BLaER1 treated with 17β-estradiol and CSF1 and Interleukin-3, amounts not matched to agents 10 nM and 100 nM (cell line): ENCODE results near the gene RSPH1.

Source experiments
- H3K27ac ChIP-seq, 11 experiments: shearing (Covaris generic); formaldehyde crosslinking; 2 replicates each; pipeline ENCODE4 v1.8.1; 2022
- H3K27me3 ChIP-seq, 11 experiments: shearing (Covaris generic); formaldehyde crosslinking; 2 replicates each; pipeline ENCODE4 v1.8.1; 2022
- H3K36me3 ChIP-seq, 11 experiments: shearing (Covaris generic); formaldehyde crosslinking; 2 replicates each; pipeline ENCODE4 v1.8.1; 2022
- H3K4me1 ChIP-seq, 10 experiments: shearing (Covaris generic); formaldehyde crosslinking; 2 replicates each; pipeline ENCODE4 v1.8.1; 2022
- H3K4me2 ChIP-seq, 11 experiments: shearing (Covaris generic); formaldehyde crosslinking; 2 replicates each; pipeline ENCODE4 v1.8.1; 2022
- H3K4me3 ChIP-seq, 10 experiments: shearing (Covaris generic); formaldehyde crosslinking; 2 replicates each; pipeline ENCODE4 v1.8.1; 2022
- H3K9ac ChIP-seq, 11 experiments: shearing (Covaris generic); formaldehyde crosslinking; 2 replicates each; pipeline ENCODE4 v1.8.1; 2022
- H3K9me3 ChIP-seq, 11 experiments: shearing (Covaris generic); formaldehyde crosslinking; replicated peaks in 1 of 11; 2 replicates each; pipeline ENCODE4 v1.8.1; 2022
- H4K20me1 ChIP-seq, 11 experiments: shearing (Covaris generic); formaldehyde crosslinking; 2 replicates each; pipeline ENCODE4 v1.8.1; 2022
- Cebpa-rat ChIP-seq, 11 experiments: shearing (Covaris generic); IDR thresholded peaks; 2 replicates each; pipeline ENCODE4 v1.8.1; 2022

Gene RSPH1

DNA sequence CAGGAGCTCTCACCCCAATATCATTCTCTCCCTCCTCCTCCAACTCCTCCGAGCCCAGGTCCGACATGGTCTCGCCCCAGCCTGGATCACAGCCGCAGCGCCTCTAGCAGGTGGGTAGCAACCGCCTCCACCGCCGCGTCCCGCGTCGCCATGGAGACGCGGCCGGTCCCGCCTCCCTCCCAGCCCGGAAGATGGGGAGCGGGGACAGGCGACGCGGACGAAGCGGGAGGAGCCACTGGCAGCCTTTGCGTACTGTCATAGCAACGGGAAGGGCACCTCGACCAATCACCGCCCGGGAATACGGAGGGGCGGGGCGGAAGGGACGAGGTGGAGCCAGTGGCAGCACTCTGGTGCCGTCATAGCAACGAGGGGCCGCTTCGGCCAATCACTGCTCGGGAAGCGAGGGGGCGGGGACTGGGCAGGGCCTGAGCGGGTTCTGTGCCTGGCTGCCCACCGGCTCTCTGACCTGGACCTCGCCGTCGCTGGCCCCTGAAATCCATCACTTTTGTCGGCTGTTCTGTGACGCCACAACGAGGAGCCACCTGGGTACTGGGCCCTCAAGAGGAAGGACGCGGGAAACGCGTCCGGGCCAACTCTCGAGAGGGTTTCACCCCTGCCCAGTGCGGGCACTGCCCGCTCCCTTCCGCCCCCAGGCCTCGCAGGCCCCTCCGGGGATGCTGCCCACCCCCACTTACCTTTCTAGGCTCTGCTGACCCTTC is at the start of gene RSPH1:
TSS of gene RSPH1 (minus strand) at position 105 of the 719 bp plus-strand sequence. CDS start at position 67, 38 bp downstream.
- peaks cover 4 to 24% (median 19%) of the 10 kb centered on the region in 10 experiments; a peak in 19 of 20 replicates for H3K4me1 ChIP-seq
- peaks cover 0 to 3% (median 0%) of the 10 kb centered on the region in 11 experiments; a peak in 1 of 22 replicates for H4K20me1 ChIP-seq
- peaks cover 0 to 8% (median 0%) of the 10 kb centered on the region in 11 experiments; a peak in 1 of 22 replicates for H3K27me3 ChIP-seq
- no peaks in the 10 kb centered on the region for H3K36me3 ChIP-seq
- H3K27ac ChIP-seq: peak within 1 kb of the TSS; percentile 42 to 74 (median 59); a peak in 21 of 22 replicates
- H3K4me2 ChIP-seq: peak within 1 kb of the TSS; percentile 85 to 99 (median 95)
- no peak for TF ChIP-seq Cebpa-rat (IDR thresholded peaks at IDR 0.05)
- H3K9ac ChIP-seq: peak within 1 kb of the TSS; percentile 60 to 82 (median 78)
- no peaks in the 10 kb centered on the region for H3K9me3 ChIP-seq
- H3K4me3 ChIP-seq: peak within 1 kb of the TSS; percentile 62 to 76 (median 65)

DNA sequence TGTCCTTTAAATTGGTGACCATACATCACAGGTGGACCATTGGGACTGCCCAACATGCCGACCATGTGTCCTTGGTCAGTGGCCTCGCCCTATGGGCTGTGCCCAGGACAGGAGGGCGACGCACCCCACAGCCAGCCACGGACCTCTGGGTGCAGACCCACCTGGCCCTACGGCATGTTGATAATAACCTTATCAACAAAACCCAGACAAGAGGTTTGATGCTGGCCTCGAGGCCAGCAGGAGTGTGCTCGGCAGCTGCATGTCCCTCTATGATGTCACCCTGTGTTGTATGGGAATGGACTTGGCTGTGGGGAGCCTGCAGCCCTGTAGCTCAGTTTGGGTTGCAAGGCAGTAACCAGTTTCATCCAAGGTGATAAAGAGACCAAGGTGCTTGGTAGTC is 49.7 kb upstream of the RSPH1 start:
- H3K27me3 ChIP-seq: no peaks in the 10 kb centered on the region
- peaks cover 0 to 22% (median 12%) of the 10 kb centered on the region in 11 experiments; a peak in 11 of 22 replicates for H4K20me1 ChIP-seq
- peaks cover 7 to 45% (median 28%) of the 10 kb centered on the region in 10 experiments; a peak in 19 of 20 replicates for H3K4me1 ChIP-seq
- no peak overlapping the region for H3K27ac ChIP-seq
- no peak overlapping the region for H3K9ac ChIP-seq
- TF ChIP-seq Cebpa-rat (IDR thresholded peaks at IDR 0.05): no peak
- H3K4me2 ChIP-seq: peak overlapping the region in 9 of 11 experiments; percentile 51 to 82 (median 72); a peak in 15 of 22 replicates
- no peaks in the 10 kb centered on the region for H3K9me3 ChIP-seq
- H3K36me3 ChIP-seq: peaks cover 11 to 78% (median 57%) of the 10 kb centered on the region in 11 experiments; a peak in 19 of 22 replicates
- H3K4me3 ChIP-seq: no peak overlapping the region

DNA sequence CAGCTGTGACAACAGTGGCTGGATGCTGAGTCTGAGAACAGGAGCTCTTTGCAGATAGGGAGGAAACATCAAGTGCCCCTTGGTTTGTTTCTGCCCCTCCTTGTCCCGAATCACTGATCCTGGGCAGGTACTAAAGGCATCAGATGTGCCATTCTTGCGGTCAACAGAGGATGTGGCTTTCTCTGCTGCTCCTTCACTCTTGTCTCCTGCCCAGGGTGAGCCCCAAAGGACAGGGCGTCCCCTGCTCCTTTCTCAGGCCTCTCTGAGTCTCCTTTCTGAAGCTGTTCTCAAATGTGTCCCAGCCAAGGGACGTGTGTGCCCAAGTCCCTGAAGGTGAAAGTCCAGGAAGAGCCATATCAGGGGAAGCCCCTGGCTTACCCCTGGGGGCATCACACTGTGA is 49.3 kb upstream of the RSPH1 start:
- TF ChIP-seq Cebpa-rat (IDR thresholded peaks at IDR 0.05): no peak
- Histone ChIP-seq H3K4me2 (peak overlapping the region; percentile 21 to 82 (median 67); a peak in 21 of 22 replicates), H3K4me1 (peaks cover 7 to 45% (median 28%) of the 10 kb centered on the region in 10 experiments; a peak in 19 of 20 replicates), H3K36me3 (peaks cover 11 to 81% (median 57%) of the 10 kb centered on the region in 11 experiments; a peak in 19 of 22 replicates), H3K27me3 (no peaks in the 10 kb centered on the region), H3K4me3 (no peak overlapping the region), H4K20me1 (peaks cover 0 to 22% (median 12%) of the 10 kb centered on the region in 11 experiments; a peak in 11 of 22 replicates), H3K9ac (peak overlapping the region in 3 of 11 experiments; percentile 6 to 21 (median 8); a peak in 2 of 22 replicates), H3K9me3 (no peaks in the 10 kb centered on the region), H3K27ac (no peak overlapping the region)

DNA sequence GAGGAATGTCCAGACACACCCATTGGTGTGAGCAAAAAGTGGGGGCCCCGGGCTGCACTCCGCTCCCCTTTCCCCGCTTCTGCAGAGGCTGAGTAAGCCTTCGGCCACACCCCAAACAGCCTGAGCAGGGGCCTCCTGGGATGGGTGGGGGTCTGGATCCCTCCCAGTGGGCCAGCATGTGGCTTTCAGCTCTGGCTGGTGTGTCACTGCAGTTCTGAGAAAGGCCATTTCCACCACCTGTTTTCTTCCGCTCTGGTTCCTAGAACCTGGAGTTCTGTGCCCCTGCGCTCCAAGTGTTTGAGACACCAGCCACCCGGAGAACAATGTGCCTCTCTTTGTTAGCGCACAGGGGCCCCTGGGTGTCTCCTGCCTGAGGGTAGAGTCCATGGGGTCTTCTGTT is 48.5 kb upstream of the RSPH1 start:
- Histone ChIP-seq H3K9ac (peak overlapping the region in 3 of 11 experiments; percentile 6 to 21 (median 8); a peak in 1 of 22 replicates), H3K36me3 (peaks cover 11 to 87% (median 57%) of the 10 kb centered on the region in 11 experiments; a peak in 19 of 22 replicates), H3K4me1 (peaks cover 7 to 45% (median 28%) of the 10 kb centered on the region in 10 experiments; a peak in 19 of 20 replicates), H3K9me3 (no peaks in the 10 kb centered on the region), H4K20me1 (peaks cover 0 to 22% (median 12%) of the 10 kb centered on the region in 11 experiments; a peak in 12 of 22 replicates), H3K4me2 (peak overlapping the region; percentile 21 to 82 (median 67); a peak in 21 of 22 replicates), H3K4me3 (no peak overlapping the region), H3K27ac (no peak overlapping the region), H3K27me3 (no peaks in the 10 kb centered on the region)
- no peak for TF ChIP-seq Cebpa-rat (IDR thresholded peaks at IDR 0.05)

- H3K36me3 ChIP-seq: peaks cover 2 to 79% (median 45%) of the 10 kb centered on the region in 11 experiments; a peak in 18 of 22 replicates
- H3K9ac ChIP-seq: no peak overlapping the region
These were observed 47.3 kb upstream of the RSPH1 start for GRCh38 chr21:42543106-42543847.

DNA sequence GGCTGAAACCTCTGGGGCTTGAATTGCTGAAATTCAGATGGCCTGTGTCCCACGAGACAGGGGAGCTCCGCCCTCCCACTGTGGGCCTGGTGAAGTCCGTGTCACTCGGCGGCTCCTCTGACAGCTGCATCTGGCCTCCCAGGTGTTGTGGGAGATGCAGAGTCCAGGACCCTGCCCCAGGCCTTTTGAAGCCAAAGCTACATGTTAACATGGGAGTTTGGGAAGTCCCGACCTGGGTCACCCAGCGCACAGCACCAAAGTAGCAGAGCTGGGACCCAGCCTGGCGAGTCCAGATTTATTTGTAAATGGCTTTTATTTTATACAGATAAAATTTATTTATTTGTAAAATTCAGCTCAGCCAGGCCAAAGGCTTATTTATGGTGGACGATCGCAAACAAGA is 46.6 kb upstream of the RSPH1 start:
- no peak for TF ChIP-seq Cebpa-rat (IDR thresholded peaks at IDR 0.05)
- peaks cover 0 to 72% (median 38%) of the 10 kb centered on the region in 11 experiments; a peak in 18 of 22 replicates for H3K36me3 ChIP-seq
- no peak overlapping the region for H3K4me3 ChIP-seq
- H4K20me1 ChIP-seq: peaks cover 0 to 22% (median 12%) of the 10 kb centered on the region in 11 experiments; a peak in 12 of 22 replicates
- no peaks in the 10 kb centered on the region for H3K9me3 ChIP-seq
- no peak overlapping the region for H3K9ac ChIP-seq
- H3K4me2 ChIP-seq: peak overlapping the region in 4 of 11 experiments; percentile 1 to 31 (median 24); a peak in 6 of 22 replicates
- H3K27me3 ChIP-seq: no peaks in the 10 kb centered on the region
- peaks cover 7 to 49% (median 28%) of the 10 kb centered on the region in 10 experiments; a peak in 19 of 20 replicates for H3K4me1 ChIP-seq
- H3K27ac ChIP-seq: no peak overlapping the region

More at GRCh38 chr21:42543106-42543847, 47.3 kb upstream of the RSPH1 start:
- Histone ChIP-seq H3K27ac (no peak overlapping the region), H3K27me3 (no peaks in the 10 kb centered on the region), H3K4me2 (peak overlapping the region in 8 of 11 experiments; percentile 24 to 82 (median 70); a peak in 11 of 22 replicates), H4K20me1 (peaks cover 0 to 22% (median 12%) of the 10 kb centered on the region in 11 experiments; a peak in 12 of 22 replicates), H3K4me3 (no peak overlapping the region), H3K4me1 (peaks cover 7 to 45% (median 28%) of the 10 kb centered on the region in 10 experiments; a peak in 19 of 20 replicates), H3K9me3 (no peaks in the 10 kb centered on the region)
- no peak for TF ChIP-seq Cebpa-rat (IDR thresholded peaks at IDR 0.05)

DNA sequence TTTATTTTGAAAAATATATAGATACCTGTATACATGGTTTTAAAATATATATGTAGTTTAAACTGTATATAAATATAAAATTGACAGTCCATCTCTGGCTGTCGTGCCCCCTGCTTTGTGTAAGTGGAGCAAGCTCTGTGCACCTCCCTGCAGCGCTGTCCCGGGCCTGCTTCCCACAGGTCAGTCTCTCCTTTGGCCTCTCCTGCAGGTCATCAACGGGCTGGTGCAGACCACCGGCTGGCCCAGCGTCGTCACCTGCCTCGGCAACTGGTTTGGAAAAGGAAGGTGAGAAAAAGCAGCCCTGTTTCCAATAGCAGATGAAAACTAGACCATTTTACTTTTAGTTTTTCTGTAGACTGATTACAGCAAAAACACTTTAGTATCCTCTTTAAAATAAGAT is 46.2 kb upstream of the RSPH1 start:
- Histone ChIP-seq H3K9ac (no peak overlapping the region), H3K9me3 (no peaks in the 10 kb centered on the region), H3K4me2 (peak overlapping the region in 4 of 11 experiments; percentile 1 to 31 (median 24); a peak in 6 of 22 replicates), H3K27ac (no peak overlapping the region), H3K36me3 (peaks cover 0 to 68% (median 34%) of the 10 kb centered on the region in 11 experiments; a peak in 18 of 22 replicates), H3K27me3 (no peaks in the 10 kb centered on the region), H4K20me1 (peaks cover 0 to 22% (median 12%) of the 10 kb centered on the region in 11 experiments; a peak in 12 of 22 replicates), H3K4me1 (peaks cover 7 to 53% (median 31%) of the 10 kb centered on the region in 10 experiments; a peak in 19 of 20 replicates), H3K4me3 (no peak overlapping the region)
- TF ChIP-seq Cebpa-rat (IDR thresholded peaks at IDR 0.05): no peak

GRCh38 chr21:42541618-42542017 is 45.6 kb upstream of the RSPH1 start:
- Histone ChIP-seq H3K27ac (no peak overlapping the region), H3K9me3 (no peaks in the 10 kb centered on the region), H3K36me3 (peaks cover 0 to 62% (median 29%) of the 10 kb centered on the region in 11 experiments; a peak in 15 of 22 replicates), H3K27me3 (no peaks in the 10 kb centered on the region), H4K20me1 (peaks cover 0 to 27% (median 12%) of the 10 kb centered on the region in 11 experiments; a peak in 12 of 22 replicates), H3K4me2 (no peak overlapping the region), H3K4me1 (peaks cover 7 to 59% (median 37%) of the 10 kb centered on the region in 10 experiments; a peak in 19 of 20 replicates), H3K4me3 (no peak overlapping the region), H3K9ac (no peak overlapping the region)
- TF ChIP-seq Cebpa-rat (IDR thresholded peaks at IDR 0.05): no peak
